ENCODE data around the gene TMC1.

The TMC1 gene

GRCh38 chr9:72622186-72622585, 100.8 kb downstream of the TMC1 start:
- no peak for DNase-seq

- no peak for DNase-seq
Observed at GRCh38 chr9:72623156-72623555, 101.7 kb downstream of the TMC1 start.

- DNase-seq, result no peak
Observed at GRCh38 chr9:72627147-72627546, 105.7 kb downstream of the TMC1 start.

GRCh38 chr9:72627956-72628540, 106.6 kb downstream of the TMC1 start:
- no peak for DNase-seq

- no peak for DNase-seq
Observed at GRCh38 chr9:72633966-72634365, 112.6 kb downstream of the TMC1 start.

GRCh38 chr9:72635197-72635596, 113.8 kb downstream of the TMC1 start:
- DNase-seq, result no peak

- no peak for DNase-seq
Observed at GRCh38 chr9:72636621-72637020, 115.2 kb downstream of the TMC1 start.

GRCh38 chr9:72643651-72644050, 122.2 kb downstream of the TMC1 start:
- no peak for DNase-seq

- no peak for DNase-seq
Observed at GRCh38 chr9:72646061-72646460, 124.7 kb downstream of the TMC1 start.

GRCh38 chr9:72648324-72649126, 127.1 kb downstream of the TMC1 start:
- no peak for DNase-seq

- no peak for DNase-seq
Observed at GRCh38 chr9:72649127-72649442, 127.7 kb downstream of the TMC1 start.

- DNase-seq, result no peak
Observed at GRCh38 chr9:72650206-72650605, 128.8 kb downstream of the TMC1 start.

GRCh38 chr9:72656021-72656420, 134.6 kb downstream of the TMC1 start:
- no peak for DNase-seq

- no peak for DNase-seq
Observed at GRCh38 chr9:72657023-72657422, 135.6 kb downstream of the TMC1 start.

GRCh38 chr9:72658703-72659102, 137.3 kb downstream of the TMC1 start:
- no peak for DNase-seq

- no peak for DNase-seq
Observed at GRCh38 chr9:72661401-72662135, 140.2 kb downstream of the TMC1 start.

GRCh38 chr9:72665421-72665820, 144.0 kb downstream of the TMC1 start:
- no peak for DNase-seq

- no peak for DNase-seq
Observed at GRCh38 chr9:72667181-72667580, 145.8 kb downstream of the TMC1 start.

- DNase-seq, result no peak
Observed at GRCh38 chr9:72674961-72675360, 153.6 kb downstream of the TMC1 start.

- DNase-seq, result no peak
Observed at GRCh38 chr9:72675586-72675985, 154.2 kb downstream of the TMC1 start.

GRCh38 chr9:72680593-72681282, 159.3 kb downstream of the TMC1 start:
- DNase-seq, result no peak

GRCh38 chr9:72681283-72681630, 159.8 kb downstream of the TMC1 start:
- no peak for DNase-seq

GRCh38 chr9:72684615-72685014, 163.2 kb downstream of the TMC1 start:
- DNase-seq, result no peak

GRCh38 chr9:72685911-72686310, 164.5 kb downstream of the TMC1 start:
- no peak for DNase-seq

Data from activated CD4-positive, alpha-beta T cell treated with anti-CD3 and anti-CD28 coated beads for 1 hour (primary cell).